ENCODE measurements around the gene ACY1.
"Not testable (repeated sequence)": the region's sequence is repeated elsewhere in the genome, so short reads cannot be mapped to it uniquely, and the experiment has no call there.

The ACY1 gene

GRCh38 chr3:51986010-51986947 is 2.9 kb downstream of the ACY1 start:
- no peak for DNase-seq

GRCh38 chr3:51987568-51987967 is 4.2 kb downstream of the ACY1 start:
- no peak for DNase-seq

DNA sequence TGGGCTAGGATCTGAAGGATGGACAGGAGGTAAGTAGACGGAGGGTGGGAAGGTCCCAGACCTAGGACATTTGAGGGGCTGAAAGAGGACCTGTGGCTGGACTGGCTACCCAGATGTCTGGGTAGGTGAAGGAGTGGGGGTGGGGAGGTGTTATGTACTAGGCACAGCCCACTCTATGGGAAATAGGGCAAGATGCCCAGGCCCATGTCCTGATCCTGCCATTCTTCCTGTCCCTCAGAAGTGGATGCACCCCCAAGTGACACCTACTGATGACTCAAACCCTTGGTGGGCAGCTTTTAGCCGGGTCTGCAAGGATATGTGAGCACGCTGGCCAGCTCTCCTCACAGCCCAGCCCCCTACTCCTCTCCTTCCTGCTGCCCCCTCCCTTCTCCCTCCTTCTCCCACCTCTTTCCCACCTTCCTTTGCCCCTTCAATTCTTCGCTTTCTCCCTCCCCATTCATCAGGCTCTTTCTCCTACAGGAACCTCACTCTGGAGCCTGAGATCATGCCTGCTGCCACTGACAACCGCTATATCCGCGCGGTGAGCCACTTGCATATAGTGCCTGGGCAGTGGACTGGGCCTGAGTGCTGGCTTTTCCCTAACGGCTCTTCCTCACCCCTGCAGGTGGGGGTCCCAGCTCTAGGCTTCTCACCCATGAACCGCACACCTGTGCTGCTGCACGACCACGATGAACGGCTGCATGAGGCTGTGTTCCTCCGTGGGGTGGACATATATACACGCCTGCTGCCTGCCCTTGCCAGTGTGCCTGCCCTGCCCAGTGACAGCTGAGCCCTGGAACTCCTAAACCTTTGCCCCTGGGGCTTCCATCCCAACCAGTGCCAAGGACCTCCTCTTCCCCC is 5.2 kb downstream of the ACY1 start:
- DNase-seq: no peak

GRCh38 chr3:51990501-51990971 is 7.2 kb downstream of the ACY1 start:
- not testable (repeated sequence) for DNase-seq

DNA sequence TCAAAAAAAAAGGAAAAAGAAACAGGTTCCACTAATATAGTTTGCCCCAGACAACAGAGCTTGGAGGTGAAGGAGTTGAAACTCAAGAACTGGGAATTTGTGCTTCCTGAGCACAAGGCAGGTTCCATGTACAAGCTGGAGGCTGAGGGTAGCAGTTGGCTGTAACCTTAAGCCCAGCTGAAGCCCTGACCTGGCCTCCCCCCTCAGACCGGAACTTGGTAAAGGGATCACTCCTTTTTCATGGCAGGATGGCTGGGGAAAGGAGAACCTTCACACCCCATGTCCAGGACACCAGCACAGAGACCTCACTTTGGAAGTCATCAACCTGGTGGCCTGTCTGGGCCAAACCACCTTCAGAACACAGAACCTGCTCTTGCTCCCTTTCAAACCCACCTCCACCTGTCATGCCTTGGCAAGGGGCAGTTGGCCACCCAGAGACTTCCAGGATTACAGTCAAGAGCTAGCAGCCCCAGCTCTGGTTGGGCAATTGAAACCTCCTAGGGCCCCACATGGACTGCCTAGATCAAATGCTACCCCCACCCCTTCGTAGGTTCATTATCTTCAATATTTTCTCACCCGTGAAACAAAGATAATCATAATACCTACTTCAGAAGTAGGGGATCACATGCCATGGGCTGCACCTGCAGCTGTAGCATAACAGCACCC is 8.8 kb downstream of the ACY1 start:
- DNase-seq: no peak

- not testable (repeated sequence) for DNase-seq
Measured at GRCh38 chr3:51993657-51994056, 10.3 kb downstream of the ACY1 start.

DNA sequence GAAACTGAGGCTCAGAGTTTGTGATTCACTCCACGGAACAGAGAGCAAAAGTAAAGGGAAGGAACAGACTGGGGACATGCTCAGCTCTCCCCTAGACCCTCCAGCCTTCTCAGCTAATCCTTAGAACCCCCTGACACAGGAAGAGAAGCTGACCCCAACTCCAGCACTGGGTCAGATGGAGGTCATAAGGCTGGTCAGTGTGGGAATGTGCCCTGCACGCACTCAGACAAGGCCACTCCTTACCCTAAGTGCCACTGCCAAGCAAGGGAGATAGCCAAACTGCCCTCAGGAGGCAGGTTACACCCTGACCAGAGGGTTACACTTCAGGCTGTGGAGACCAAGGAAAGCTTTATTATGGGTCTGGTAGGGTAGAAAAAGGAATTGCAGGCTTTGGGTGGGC is 11.2 kb downstream of the ACY1 start:
- no peak for DNase-seq

GRCh38 chr3:51995346-51996163 is 12.2 kb downstream of the ACY1 start, which contains the start of gene RPL29:
RPL29 (minus strand) TSS chr3:51995895; CDS start chr3:51995461, 434 bp downstream.
- DNase-seq: peak; percentile 93

DNA sequence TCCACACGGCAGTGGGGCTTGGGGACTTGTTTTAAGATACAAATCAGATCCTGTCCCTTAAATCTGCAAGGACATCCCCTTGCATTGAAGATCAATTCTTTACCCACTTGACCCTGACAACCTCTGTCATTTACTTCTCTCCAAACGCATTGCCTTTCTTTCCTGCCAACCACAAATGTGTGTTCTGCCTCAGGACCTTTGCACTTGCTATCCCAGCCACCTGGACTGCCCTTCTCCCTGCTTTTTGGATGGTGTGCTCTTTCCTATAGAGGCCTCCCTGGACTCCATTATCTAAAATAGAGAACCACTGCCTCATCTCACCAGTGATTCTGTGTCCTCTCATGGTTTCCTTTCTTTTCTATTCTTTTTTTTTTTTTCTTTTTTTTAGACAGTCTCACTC is 13.8 kb downstream of the ACY1 start:
- no peak for DNase-seq

DNA sequence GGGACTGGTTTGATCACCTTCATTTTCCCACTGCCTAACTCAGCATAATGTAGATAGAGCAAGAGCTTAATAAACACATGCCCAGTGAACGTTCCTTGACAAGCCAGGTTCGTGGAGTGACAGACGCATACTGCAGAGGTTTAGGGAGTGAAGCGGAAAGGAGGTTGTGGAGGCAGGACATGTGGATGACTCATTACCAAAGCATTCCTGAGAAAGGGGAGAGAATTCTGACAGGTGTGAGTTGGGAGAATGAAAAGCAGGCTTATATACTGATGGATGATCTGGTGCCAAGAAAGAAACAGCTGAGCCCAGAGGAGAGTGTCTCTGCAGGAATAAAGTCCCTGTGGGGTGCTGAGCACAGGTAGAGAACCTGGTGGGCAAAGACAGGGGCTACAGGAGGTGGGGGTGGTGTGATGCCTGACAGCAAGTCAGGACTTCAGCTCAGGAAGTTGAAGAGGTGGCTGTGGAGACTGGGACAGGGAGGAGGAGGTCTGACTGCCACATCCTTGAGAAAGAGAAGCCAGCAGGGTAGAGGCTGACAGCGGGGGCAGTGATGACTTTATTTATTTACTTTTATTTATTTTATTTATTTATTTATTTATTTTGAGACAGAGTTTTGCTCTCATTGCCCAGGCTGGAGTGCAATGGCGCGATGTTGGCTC is 14.7 kb downstream of the ACY1 start:
- no peak for DNase-seq

DNA sequence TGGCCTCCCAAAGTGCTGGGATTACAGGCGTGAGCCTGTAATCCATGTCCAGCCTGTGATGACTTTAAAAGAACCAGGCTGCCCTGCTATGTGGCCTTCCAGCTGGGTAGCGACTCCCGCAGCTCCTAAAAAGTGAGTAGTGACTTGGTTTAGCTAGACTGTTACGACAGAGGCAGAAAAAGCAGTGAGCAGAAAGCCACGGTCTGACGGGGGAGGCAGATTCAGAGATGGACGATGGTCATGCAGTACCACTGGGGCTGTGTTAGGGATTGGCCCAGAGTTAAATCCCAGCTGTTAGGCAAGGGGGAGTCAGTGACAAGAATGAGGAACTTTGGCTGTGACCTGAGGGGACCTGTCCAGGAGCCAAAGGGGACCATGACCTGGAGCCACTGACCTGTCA is 15.4 kb downstream of the ACY1 start:
- DNase-seq: no peak

DNA sequence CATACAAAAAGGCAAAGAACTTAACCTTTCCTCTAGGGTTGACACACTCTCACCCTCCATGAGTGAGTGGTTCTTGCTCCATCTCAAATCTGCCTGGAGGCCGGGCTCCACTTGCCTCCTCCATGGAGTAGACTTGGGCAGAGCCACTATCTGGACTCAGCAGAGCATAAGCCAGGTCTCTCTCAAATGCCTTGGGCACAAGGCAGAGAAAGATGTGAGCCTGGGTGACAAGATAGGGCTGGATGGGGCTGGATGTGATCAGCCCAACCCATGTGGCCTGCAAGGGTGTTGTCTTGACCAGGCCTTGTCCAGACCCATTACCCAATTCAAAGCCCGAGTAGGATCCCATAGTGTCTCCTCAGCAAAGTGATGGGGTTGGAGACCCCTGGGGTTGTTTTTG is 16.5 kb downstream of the ACY1 start:
- DNase-seq: no peak

DNA sequence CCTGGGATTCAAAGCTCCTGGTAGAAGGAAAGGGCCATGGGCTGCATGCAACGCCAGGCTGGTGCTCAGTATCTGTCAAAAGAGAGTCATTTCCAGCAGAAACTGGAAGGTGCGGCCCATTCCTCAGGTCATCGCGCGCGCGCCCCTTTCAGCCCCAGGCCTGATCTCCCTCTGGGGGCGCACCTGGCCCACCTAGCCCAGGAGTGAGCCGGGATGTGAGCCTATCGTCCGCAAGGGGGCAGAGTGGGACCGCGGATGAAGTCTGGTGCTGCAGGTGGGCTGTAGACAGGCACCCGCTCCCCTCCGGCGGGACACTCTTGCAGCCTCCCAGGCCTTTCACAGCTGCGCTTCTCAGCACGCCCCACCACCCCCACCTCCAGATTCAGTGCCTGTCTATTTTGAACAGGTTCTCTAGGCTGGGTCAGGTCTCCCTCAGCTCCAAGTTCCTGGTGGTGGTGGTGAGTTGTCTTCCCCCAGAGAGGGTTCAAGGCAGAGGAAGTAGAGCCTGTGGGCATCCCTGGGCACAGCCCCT is 18.2 kb downstream of the ACY1 start:
- DNase-seq: peak; percentile 78

GRCh38 chr3:52002748-52003147 is 19.4 kb downstream of the ACY1 start:
- no peak for DNase-seq

- no peak for DNase-seq
Measured at GRCh38 chr3:52004163-52004787, 20.9 kb downstream of the ACY1 start.

DNA sequence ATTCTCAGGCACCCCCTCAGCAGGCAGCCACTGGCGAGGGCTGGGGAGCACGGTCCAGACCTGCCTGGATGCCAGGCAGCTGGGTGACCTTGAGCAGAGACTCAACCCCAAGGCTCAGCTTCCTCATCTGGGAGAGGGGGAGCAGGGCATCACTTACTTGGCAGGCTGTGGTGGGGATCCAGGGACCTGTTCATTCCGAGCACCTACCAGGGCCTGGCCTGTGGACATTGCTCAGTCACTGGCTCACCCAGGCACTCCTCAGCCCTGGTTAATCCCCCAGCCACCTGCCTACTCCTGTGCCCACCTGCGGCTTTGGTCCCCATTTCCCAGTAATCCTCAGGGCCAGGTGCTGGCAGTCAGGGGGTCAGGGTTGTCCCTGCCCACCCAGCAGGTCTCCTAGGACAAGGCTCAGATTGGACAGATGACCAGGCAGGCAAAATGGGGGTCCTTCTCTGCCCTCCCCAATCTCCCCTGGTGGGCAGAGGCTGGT is 21.6 kb downstream of the ACY1 start:
- no peak for DNase-seq

- no peak for DNase-seq
Measured at GRCh38 chr3:52005571-52005986, 22.2 kb downstream of the ACY1 start.

GRCh38 chr3:52006017-52006819 is 22.9 kb downstream of the ACY1 start:
- DNase-seq: no peak

GRCh38 chr3:52006820-52007133 is 23.4 kb downstream of the ACY1 start:
- no peak for DNase-seq

- DNase-seq: no peak
Measured at GRCh38 chr3:52007291-52007690, 24.0 kb downstream of the ACY1 start.
